A673 (cell line): ENCODE measurements around the gene HMCN2.
"Not testable (repeated sequence)": the region's sequence is repeated elsewhere in the genome, so short reads cannot be mapped to it uniquely, and the experiment has no call there.

Source experiments
- EZH2 ChIP-seq: fragments of 200-600 bp; sonication (generic); IDR thresholded peaks from 2 replicates; pipeline ENCODE4 v1.6.1; 2017; ENCODE audit warnings: borderline replicate concordance, low read depth, mild to moderate bottlenecking, mixed read lengths, antibody characterized with exemption, low read length; ENCODE audit not compliant: poor library complexity, severe bottlenecking
- TF ChIP-seq, protein P1 (sequence below): fragments of 300-800, 200-600 bp; sonication (generic); conservative IDR thresholded peaks from 2 replicates; pipeline ENCODE4 v1.5.1; 2017; ENCODE audit warnings: low read depth, mild to moderate bottlenecking, antibody characterized with exemption, low read length, moderate library complexity, mixed read lengths

DNA sequence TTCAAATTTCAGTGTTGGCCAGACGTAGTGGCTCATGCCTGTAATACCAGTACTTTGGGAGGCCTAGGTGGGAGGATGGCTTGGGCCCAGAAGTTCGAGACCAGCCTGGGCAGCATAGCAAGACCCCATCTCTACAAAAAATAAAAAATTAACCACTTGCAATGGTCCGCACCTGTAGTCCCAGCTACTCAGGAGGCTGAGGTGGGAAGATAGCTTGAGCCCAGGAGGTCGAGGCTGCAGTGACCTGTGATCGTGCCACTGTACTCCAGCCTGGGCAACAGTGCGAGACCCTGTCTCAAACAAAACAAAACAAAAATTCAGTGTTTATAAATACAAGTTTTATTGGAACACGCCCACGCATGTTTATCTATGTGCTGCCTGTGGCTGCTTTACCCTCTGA lies 73.3 kb downstream of the HMCN2 start:
- TF ChIP-seq, protein P1, sequence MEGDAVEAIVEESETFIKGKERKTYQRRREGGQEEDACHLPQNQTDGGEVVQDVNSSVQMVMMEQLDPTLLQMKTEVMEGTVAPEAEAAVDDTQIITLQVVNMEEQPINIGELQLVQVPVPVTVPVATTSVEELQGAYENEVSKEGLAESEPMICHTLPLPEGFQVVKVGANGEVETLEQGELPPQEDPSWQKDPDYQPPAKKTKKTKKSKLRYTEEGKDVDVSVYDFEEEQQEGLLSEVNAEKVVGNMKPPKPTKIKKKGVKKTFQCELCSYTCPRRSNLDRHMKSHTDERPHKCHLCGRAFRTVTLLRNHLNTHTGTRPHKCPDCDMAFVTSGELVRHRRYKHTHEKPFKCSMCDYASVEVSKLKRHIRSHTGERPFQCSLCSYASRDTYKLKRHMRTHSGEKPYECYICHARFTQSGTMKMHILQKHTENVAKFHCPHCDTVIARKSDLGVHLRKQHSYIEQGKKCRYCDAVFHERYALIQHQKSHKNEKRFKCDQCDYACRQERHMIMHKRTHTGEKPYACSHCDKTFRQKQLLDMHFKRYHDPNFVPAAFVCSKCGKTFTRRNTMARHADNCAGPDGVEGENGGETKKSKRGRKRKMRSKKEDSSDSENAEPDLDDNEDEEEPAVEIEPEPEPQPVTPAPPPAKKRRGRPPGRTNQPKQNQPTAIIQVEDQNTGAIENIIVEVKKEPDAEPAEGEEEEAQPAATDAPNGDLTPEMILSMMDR = not testable (repeated sequence)
- not testable (repeated sequence) for TF ChIP-seq EZH2
